Activated naive CD4-positive, alpha-beta T cell treated with anti-CD3 and anti-CD28 coated beads, Interleukin-2, amount 50 U/mL, for 72 hours (primary cell): ENCODE measurements around the gene STRA6. TPM values are rescaled to one million over a fixed set of nuclear protein-coding genes. Genes with fewer than 3 reads are reported as not detected.

Experiments used
- ATAC-seq, 2 donors: fragments of 150-1000 bp; cut with Tn5 transposase; 2 replicates each; pipeline ENCODE4 v1.10.0; 2021; ENCODE audit warnings: mild to moderate bottlenecking in 2 of 2, moderate library complexity in 2 of 2
- DNase-seq, 2 donors: peaks; one replicate each; pipeline ENCODE4 v3.0.0; 2021 to 2022; ENCODE audit warnings: low spot score in 2 of 2
- H3K27ac Mint-ChIP-seq, 2 donors: one replicate each; pipeline ENCODE4 v1.8.0; 2022; ENCODE audit warnings: mild to moderate bottlenecking in 2 of 2, mixed read lengths in 2 of 2
- H3K36me3 Mint-ChIP-seq, 2 donors: one replicate each; pipeline ENCODE4 v1.8.0; 2022; ENCODE audit warnings: mixed read lengths in 2 of 2
- H3K9me3 Mint-ChIP-seq, 2 donors: one replicate each; pipeline ENCODE4 v1.8.0; 2022; ENCODE audit warnings: mixed read lengths in 2 of 2
- total RNA-seq, 2 donors: library from RNA; stranded (reverse); gene quantifications; one replicate each; pipeline ENCODE4 v1.2.3, GENCODE V29; 2022

The STRA6 gene
- total RNA-seq, 2 donors from 2014 or later = 0.14 TPM; not detected in 1

DNA sequence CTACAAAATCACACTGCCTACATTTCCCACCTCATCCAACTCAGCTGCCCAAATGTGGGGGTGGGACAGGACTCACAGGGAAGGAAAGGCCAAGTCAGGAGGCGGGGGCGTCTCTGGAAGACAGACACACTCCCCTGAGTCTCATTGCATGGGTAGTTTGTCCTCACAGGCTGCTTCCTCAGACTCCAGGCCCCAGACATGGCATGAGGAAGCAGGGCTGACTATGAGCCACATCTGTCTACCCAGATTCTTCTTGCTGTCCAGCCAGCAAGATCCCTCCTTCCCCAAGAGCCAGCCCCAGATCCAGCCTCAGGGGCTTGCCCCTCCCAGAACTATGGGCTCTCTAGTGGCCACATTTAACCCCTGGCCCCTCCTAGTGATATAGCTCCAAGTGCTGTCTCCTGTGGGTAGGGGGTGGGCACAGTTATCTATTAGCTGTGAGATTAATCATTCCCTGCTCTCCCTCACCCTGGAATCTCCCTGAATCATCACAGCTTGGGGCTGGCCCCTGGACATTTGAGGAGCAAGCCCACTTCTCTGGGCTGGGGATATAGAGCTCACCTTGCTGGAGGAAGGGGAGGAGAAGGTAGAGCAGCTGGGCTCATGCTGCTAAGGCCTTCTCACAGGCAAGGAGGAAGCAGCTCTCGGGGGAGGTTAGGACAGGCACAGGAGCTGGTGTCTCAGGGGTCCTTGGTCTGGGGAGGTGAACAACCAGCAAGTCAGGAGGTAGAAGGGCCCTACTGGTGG is 31.4 kb upstream of the STRA6 start:
- no peak overlapping the region for H3K27ac Mint-ChIP-seq
- no peaks in the 10 kb centered on the region for H3K36me3 Mint-ChIP-seq
- ATAC-seq (no peak), DNase-seq (no peak)
- H3K9me3 Mint-ChIP-seq = no peaks in the 10 kb centered on the region

DNA sequence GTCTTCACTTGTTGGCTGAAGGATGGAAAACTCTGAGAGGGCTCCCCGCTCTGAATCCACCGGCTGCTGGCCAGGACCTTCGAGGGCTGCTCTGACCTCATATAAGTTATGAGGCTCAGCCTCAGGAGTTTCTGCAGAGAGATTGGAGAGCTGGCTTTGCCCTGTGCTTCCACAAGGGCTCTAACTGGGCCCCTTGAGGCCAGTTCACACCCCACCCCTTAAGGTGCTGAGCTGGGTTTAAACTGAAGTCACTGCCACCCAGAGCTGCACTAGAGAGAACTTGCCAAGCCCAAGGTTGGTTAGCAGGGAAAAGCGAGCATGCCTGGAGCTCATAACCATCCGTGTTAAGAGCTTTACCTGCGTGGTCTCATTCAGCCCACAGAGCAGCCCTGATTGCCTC is 30.8 kb upstream of the STRA6 start:
- Mint-ChIP-seq H3K27ac (no peak overlapping the region), H3K36me3 (no peaks in the 10 kb centered on the region), H3K9me3 (no peaks in the 10 kb centered on the region)
- DNase-seq (no peak), ATAC-seq (no peak)

DNA sequence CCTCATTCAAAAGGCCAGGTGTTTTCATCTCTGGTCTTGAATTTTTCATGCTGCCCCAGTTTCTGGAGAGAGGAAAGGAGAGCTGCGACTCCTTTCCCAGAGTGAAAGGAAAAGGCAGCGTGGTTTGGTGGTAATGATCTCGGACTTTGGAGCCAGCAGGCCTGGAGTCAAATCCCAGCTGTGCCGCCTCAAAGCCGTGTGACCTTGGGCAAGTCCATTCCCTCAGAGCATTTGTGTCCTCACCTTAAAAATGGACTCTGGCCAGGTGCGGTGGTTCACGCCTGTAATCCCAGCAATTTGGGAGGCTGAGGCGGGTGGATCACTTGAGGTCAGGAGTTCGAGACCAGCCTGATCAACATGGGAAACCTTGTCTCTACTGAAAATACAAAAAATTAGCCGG is 28.9 kb upstream of the STRA6 start:
- H3K9me3 Mint-ChIP-seq = no peaks in the 10 kb centered on the region
- ATAC-seq = no peak
- DNase-seq = no peak
- no peaks in the 10 kb centered on the region for H3K36me3 Mint-ChIP-seq
- no peak overlapping the region for H3K27ac Mint-ChIP-seq

DNA sequence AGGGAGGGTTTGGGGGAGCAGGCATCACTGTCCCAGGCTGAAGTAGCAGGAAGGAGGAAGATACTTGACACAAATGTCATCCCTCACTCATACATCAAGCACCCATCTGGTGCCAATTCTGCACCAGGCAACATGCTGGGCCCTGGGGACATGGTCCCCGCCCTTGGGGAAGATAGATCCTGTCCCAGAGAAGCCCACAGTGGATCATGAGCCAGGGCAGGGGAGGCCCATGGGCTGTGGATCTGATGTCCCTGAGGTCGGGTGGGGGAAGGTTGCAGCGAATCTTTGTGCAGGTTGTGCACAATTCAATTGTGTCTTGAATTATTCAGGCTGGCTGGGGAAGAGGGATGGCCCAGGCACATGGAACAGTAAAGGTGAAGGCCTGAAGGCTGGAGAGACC is 27.1 kb upstream of the STRA6 start:
- no peaks in the 10 kb centered on the region for H3K36me3 Mint-ChIP-seq
- ATAC-seq = no peak
- H3K27ac Mint-ChIP-seq = no peak overlapping the region
- no peak for DNase-seq
- H3K9me3 Mint-ChIP-seq = no peaks in the 10 kb centered on the region

DNA sequence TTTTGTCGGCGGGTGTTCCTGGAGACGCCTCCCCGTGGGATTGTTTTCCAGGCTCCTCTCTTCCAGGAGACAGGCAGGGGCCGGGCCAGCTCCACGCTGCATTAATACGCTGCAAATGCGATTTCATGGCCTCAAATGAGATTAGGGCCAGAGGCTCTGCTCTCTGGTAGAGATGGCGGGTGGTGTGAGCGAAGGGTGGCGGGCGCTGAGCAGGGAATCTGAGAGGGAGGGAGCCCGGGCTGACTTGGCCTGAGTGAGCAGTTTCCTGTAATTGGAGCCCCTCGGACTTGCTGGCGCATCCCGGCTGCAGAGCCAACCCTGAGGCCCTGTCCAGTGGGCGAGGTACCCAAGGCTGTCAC is 26.1 kb upstream of the STRA6 start:
- no peak for ATAC-seq
- H3K36me3 Mint-ChIP-seq = no peaks in the 10 kb centered on the region

DNA sequence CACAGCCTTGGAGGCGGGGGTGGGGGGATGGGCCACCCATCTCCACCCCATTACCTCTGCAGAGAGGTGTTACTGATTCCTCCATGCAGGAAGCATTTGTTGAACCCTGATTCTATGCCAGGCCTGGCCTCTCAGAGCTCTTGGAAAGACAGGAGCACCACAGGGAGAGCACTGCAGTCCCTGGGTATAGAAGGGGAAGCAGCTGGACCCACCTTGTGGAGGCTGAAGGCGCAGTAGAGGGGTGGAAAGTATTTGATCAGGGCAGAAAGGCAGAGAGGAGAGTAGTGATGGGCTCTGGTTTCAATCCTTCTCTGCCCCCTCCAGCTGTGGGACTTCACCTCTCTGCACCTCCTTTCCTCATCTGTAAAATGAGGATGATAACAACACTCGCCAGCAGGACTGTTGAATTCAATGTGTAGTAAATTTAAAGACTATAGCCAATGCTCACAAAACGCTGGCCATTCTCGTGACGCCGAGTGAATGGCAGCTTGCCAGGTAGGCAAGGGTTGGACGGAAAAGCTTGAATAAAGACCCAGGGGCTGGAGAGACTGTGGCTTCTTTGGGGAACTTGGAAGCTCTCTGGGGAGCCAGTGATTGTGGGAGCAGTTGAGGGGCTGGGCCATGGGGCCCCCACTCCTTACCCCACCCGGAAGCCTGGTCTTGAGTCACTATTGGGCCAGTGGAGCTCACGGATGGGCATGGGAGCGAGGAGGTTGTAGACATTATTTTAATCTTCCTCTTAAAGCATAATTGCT is 25.6 kb upstream of the STRA6 start:
- H3K27ac Mint-ChIP-seq = no peak overlapping the region
- ATAC-seq = no peak
- no peak for DNase-seq
- no peaks in the 10 kb centered on the region for H3K9me3 Mint-ChIP-seq
- no peaks in the 10 kb centered on the region for H3K36me3 Mint-ChIP-seq

More for the DNA sequence above, 26.1 kb upstream of the STRA6 start:
- DNase-seq = no peak
- no peak overlapping the region for H3K27ac Mint-ChIP-seq
- H3K9me3 Mint-ChIP-seq = no peaks in the 10 kb centered on the region

DNA sequence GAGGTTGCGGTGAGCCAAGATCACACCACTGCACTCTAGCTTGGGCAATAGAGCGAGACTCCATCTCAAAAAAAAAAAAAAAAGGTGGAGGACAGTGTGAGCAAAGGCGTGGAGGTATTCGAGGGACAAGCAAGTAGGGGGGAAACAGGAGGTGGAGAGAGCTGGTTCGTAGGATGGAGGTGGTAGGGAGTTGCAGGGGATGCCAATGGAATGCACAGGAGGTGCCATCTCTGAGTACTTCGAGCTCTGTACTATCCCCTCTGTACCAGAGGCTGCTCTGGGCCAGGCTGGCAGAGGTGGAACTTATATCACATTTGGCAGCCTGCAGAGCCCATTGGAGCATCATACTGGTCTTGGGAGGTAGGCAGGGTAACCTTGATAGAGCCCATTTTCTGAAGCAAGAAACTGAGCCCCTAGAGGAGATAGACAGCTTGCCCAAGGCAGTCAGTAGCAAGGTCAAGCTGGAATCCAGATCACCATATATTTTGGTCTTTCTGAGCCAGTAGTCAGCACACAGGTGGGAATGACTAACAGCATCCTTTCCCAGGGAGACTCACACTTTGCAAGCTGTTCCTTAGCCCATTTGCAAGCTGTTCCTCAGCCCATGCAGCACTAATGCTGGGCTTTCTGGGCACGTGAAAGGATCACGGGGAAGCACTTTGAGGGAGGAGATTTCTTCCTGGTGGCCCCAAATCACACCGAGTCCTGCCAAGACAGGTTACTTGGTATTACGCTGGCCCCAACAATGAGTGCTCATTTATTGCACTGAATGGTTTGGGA is 24.4 kb upstream of the STRA6 start:
- no peak for DNase-seq
- ATAC-seq = no peak

DNA sequence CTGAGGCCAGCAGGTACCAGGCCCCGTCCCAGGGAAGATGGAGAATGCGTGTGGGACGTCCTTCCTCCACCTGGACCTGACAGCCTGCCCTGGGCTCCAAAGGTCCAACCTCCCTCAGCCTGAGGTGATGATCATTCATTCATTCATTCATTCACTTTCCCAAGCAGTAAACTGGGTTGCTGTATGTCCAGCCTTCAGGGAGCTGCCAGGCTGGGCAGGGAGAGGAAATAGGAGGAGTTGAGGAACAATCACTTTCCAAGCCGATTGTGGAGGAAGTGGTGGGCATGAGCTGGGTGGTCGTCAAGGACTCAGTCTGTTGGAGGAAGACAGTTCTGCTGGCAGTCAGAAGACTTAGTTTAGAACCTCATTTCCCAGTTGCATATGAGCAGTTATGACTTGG is 23.3 kb upstream of the STRA6 start:
- Mint-ChIP-seq H3K27ac (no peak overlapping the region), H3K9me3 (no peaks in the 10 kb centered on the region), H3K36me3 (no peaks in the 10 kb centered on the region)
- DNase-seq = no peak
- ATAC-seq = no peak

More for the DNA sequence above, 24.4 kb upstream of the STRA6 start:
- Mint-ChIP-seq H3K36me3 (no peaks in the 10 kb centered on the region), H3K9me3 (no peaks in the 10 kb centered on the region), H3K27ac (no peak overlapping the region)

DNA sequence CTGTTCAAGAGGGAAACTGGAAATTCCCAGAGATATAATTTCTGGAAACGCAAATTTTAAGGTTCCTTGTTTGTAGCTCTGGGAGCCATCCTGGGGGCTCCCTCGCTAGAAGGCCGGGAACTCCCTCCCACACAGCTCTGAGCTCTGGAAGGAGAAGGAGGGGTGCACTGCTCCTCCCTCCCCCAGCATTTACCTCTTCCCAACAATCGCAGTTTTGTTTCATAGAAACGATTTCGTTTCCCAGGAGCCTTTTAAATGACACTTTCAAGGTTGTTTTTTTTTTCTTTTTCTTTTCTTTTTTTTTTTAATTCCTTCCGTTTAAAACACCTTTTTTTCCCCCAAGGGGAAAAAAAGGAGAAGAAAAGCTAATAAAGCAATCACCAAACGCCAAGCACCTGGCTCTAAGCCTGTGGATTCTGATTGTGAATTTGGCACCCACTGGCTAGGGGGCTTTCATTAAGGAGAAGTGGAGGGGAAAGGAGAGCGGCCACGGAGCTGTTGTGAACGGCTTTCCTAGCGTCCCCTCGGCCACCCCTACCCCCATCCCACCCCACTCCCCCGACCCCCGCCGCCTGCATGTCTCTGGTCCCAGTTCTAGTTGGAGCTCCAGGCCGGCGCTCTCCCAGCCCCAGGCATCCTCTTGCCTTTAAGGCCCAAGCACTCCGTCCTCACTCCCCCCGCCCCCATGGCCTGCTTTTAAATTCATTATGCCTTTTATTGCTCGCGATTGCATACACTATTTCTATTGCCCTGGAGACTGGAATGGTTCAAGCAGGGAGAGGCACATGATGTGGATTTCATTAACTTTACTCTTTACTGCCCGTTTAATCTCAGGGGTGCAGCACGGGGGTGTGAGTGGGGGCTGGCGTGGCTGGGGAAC is 19.9 kb upstream of the STRA6 start:
- no peak for DNase-seq
- no peak overlapping the region for H3K27ac Mint-ChIP-seq
- no peaks in the 10 kb centered on the region for H3K9me3 Mint-ChIP-seq
- no peaks in the 10 kb centered on the region for H3K36me3 Mint-ChIP-seq
- ATAC-seq = no peak

DNA sequence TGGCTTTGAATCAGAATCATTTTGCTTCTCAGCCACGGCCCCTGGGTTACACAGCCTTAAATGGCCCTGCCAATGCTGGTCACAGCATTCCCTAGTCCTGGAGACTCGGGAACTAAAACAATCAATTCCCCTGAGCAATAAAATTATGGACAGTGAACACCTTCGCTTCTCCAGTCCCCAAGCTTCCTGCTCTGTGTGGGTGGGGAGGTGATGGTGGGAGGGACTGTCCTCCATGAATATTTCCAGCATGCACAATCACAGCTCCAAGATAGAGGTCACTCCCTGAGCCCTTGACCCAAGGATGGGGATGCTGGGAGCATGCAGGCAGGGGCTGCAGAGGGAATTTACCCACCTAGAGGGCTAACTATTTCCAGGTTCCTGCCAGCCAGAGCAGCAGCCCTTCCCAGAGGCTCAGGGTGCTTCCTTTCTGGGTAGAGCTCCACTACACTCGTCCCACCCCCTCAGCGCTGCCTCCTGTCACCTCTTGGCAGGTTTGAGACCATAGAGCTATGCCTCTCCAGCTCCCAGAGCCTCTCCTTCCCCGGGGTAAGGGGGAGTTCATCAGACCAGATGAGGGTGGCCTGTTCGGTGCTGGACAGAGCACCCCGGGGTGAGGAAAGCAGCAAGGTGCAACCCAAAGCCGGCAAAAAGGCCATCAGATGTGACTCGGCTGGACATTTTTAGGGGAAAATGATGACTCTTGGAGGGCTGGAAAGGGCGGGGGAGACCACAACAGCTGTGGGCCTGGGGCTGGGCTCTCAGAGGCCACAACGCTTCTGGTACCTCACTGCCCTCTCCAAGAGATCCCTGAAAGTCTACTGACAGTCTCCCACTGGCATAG is 19.0 kb upstream of the STRA6 start:
- Mint-ChIP-seq H3K27ac (no peak overlapping the region), H3K9me3 (no peaks in the 10 kb centered on the region), H3K36me3 (no peaks in the 10 kb centered on the region)
- no peak for DNase-seq
- ATAC-seq = no peak

DNA sequence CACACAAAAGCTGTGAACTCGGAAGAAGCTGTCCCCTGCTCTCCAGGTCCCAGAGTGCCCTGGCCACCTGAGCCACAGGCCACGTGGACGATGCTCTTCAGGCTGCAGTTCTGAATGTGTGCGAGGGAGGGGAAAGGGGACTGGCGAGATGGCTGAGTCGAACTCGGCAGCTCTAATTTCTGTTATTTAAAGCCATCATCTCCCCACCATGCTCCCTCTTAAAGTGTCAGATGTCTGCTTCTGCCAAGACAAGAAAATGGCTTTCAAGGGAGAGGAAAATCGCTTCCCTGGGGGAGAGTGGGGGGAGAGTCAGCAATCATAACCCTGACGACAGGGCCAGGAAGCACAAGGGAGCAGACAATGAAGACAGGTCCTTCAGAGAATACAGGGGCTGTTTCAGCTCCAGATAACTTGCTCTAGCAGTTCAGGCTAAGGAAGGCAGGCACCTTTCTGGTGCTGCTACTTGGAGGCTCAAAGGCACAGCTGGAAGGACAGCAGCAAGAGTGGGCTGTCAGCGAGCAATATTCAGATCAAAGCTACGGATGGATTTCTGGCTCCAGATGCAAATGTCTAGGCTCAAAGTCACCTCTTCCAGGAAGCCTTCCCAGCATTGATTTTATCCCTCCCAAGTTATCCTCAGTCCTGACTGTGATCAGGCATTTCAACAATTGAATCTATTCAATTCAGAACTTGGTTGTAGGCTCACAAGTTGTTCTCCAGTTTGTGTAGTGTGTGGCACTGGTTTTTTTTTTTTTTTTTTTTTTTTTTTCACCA is 18.1 kb upstream of the STRA6 start:
- no peaks in the 10 kb centered on the region for H3K9me3 Mint-ChIP-seq
- DNase-seq (no peak), ATAC-seq (no peak)
- H3K36me3 Mint-ChIP-seq = no peaks in the 10 kb centered on the region
- H3K27ac Mint-ChIP-seq = no peak overlapping the region

DNA sequence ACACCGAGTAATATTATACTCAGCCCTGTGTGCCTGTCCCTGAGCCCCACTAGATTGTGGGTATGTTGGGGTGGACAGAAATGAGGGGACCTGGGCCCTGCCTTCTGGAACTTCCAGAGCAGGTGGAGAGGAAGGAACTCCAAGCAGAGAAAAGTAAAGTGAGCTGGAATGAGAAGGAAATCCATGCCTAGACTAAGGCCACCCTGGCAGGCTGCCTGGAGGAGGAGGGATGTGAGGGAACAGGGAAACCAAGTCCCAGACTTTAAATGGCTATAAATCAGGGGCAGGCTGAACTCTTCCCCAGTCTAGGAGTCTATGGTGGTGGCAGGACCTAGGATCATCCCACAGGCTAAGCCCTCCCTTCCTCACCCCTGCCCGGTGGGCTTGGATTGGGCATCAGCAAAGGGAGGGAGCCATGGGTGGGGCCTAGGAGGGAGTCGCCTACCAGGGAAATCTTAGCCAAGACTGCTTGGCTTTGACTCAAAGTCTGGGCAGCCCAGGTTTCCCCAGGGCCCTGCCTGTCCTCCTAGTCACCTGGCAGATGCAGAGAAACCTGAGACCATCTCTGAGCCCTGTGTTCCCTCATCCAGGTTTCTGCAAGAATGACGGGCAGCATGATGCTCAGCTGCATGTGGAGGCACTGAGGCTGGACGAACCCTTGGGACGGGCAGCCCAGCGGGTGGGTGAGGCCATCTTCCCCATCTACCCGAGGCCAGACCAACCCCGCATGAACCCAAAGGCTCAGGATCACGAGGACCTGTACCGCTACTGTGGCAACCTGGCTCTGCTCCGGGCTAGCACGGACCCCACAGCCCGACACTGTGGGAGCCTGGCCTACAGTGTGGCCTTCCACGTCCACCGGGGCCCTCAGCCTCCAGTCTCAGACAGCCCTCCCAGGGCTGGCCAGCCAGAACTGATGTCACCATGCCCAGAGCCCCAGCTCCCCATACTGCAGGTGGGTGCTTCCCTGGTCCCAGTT is 15.6 kb upstream of the STRA6 start:
- Mint-ChIP-seq H3K36me3 (no peaks in the 10 kb centered on the region), H3K9me3 (no peaks in the 10 kb centered on the region), H3K27ac (no peak overlapping the region)
- DNase-seq = no peak
- ATAC-seq = no peak

DNA sequence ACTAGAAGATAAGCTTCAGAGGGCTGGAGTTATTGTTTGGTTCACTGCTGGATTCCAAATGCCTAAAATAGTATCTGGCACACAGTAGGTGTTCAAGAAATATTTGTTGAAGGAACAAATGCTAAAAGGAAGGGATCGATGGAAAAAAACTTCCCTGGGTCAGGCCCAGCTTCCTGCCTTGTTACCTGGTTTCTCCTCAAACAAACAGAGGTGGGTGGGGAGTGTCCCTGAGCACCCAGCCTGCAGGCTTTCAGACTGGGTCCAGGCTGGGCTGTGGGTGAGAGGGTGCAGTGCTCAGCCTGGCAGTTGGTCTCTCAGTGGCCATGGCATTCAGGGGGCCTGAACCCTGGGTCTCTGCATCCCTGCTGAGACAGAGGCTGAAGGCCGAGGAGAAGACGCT is 14.4 kb upstream of the STRA6 start:
- no peak for DNase-seq
- H3K36me3 Mint-ChIP-seq = no peaks in the 10 kb centered on the region
- no peak for ATAC-seq
- no peak overlapping the region for H3K27ac Mint-ChIP-seq
- H3K9me3 Mint-ChIP-seq = no peaks in the 10 kb centered on the region

DNA sequence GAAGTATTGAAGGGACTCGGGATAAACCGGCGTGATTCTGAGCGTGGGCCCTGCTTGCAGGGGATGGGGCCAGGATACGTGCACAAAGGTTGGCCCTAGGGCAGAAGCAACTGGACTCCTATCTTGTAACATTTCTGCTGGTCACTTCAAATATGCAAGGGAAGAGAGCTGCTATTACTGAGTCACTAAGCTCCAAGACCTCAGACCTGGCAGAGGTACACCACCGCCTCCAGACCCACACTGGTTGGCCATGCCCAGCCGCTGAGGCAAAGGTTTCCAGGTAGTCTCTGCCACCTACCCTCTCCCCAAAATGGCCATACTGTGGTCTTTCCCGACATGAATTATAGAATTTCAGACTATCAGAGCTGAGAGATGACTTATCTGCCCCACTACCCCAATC is 13.4 kb upstream of the STRA6 start:
- Mint-ChIP-seq H3K36me3 (no peaks in the 10 kb centered on the region), H3K9me3 (no peaks in the 10 kb centered on the region), H3K27ac (no peak overlapping the region)
- DNase-seq (no peak), ATAC-seq (no peak)
